ENCODE measurements around the gene NUDT5. TPM values are rescaled to one million over a fixed set of nuclear protein-coding genes. Genes with fewer than 3 reads are reported as not detected.
"Not testable (repeated sequence)": the region's sequence is repeated elsewhere in the genome, so short reads cannot be mapped to it uniquely, and the experiment has no call there.

The NUDT5 gene
- 91.5 and 97.9 TPM in 2 replicates for total RNA-seq

DNA sequence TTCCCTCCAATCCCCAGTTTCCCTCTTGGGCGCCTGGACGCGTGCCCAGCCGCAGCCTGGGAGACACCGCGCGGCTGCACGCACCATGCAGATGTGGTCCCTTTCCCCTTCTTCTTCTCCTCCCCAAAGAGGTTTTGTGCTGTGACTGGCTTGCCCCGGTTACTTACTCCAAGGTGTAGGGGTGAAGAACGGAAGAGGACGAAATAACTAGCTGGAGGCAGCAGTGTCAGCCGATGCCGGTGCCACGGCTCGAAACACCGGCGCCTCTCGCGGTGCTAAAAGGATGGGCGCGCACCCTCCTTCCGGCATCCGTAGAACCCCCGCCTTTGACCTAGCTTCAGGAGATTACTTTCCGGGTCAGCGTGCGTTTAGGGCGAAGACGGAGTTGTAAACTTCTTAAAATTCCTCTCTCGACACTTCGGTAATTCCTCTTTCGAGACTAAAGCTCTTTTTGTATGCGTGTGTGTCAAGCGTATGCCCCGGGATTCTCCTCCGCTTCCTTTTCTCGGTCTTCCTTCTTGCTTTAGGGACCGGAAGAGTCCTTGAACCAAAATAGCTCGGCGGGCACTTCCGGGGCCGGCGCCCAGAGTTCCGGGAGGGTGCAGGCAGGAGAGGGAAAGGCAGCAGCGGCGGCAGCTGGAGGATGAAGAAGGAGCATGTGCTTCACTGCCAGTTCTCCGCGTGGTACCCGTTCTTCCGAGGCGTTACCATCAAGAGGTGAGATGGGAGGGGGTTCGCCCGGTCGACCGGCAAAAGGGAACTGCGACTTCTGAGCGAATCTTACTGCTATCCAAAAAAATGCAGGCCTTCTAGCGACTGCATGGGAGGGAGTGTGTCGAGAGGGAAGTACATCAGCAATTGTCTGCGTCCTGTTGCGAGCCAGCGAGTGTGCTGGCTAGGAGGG, at the start of gene NUDT5, which contains the start of gene CDC123:
Gene NUDT5 (minus strand): TSS at position 289 of the 904 bp plus-strand sequence. CDS start 9,600 bp downstream, outside the sequence.
Gene CDC123 (plus strand): TSS at position 586 of the 904 bp plus-strand sequence. CDS start 58 bp downstream, at position 644.
- intact Hi-C loops (cut with micrococcal nuclease), result loop anchor here (1.0 to 10.0 kb wide), 7 partner anchors 15 to 906 kb away; partner anchors contain the start of genes CAMK1D, DHTKD1, OPTN and SEC61A2

DNA sequence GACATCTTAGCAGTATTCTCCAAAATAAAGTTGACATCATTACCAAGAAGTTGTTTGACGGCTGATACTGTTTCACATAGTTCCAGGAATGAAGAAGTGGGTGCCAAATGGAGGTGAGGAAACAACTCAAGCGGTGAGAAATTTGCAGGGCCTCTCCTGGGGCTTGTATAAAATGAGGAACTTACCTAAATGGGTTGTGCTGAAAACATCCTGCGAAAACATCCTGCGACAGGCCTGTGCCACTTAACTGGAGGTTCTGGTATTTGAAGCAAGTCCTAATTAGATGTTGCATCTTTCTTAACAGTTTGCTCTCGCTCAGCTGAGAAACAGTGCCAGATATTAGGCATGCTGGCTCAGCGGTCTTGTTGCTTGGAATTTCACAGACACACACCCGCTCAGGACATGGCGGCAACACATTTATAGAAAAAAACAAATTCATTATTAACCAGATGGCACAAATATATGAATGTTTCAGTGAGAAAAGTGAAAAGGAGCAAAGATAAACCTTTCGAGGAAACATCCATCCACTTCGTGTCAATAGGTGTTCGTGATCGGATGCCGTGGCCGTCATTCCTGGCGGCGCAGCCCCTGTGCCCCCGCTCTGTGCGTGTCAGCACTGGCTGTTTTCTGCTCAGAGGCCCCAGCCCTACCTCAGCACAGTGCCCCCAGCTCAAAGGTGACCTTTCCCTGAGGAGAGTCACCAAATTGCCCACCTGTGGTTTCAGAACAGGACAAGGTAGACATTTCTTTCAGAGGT, 48.4 kb upstream of the NUDT5 start:
- intact Hi-C loops (cut with micrococcal nuclease), result no loop called here

DNA sequence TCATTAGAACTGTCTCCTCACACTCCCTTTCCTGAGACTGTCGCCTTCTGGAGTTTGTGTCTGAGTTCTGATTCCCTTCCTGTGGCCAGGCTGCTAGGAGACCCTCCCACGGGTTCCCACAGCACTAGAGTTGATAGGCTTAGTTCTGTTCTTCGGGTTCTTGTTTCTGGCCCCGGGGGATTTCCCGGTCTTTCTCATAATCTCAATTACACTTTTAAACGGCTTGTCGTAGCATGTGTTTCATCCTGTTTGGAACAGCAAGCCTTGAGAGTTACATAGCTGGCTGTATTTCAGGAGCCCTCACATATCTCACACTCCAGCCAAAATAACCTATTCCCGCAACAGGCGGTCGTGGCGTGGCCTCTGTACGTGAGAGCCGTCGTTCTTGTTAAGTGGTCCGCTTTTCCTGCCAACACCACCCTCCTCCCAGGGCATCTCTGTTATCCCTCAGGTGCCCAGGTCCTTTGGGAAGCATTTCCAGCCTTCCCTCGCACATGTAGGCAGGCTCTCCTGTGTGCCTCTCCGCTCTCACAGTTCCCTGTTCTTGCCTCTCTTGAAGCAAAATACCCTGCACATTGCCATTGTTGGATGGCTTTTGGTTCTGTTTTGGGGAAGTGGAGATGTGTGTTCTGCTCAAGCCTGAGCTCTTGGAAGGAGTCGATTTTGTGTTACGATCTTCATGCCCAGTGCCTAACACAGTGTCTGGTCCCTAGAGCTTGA, 46.3 kb upstream of the NUDT5 start:
- intact Hi-C loops (cut with micrococcal nuclease), result no loop called here

- intact Hi-C loops (cut with micrococcal nuclease), result no loop called here
These were observed 43.1 kb upstream of the NUDT5 start for GRCh38 chr10:12238821-12239220.

- intact Hi-C loops (cut with micrococcal nuclease), result no loop called here
These were observed 41.9 kb upstream of the NUDT5 start for GRCh38 chr10:12237265-12238220.

DNA sequence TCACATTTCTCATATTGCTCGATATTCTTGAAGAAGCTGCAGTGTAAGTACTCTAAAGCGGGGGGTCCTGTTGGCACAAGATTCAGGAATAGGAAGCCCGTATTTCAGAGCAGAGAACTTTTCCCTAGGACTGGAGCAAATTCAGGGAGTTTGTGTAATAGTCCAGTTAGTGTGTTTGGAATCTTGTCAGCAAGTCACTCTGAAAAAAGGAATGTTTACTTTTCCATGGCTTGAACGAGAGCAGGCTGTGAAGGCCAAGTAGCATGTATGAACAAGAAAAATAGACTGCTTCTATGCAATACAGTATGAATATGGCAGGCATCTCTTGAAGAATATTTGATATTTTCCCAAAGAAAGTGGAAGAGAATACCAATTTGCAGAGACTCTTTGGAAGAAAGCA, 40.1 kb upstream of the NUDT5 start:
- intact Hi-C loops (cut with micrococcal nuclease), result no loop called here

DNA sequence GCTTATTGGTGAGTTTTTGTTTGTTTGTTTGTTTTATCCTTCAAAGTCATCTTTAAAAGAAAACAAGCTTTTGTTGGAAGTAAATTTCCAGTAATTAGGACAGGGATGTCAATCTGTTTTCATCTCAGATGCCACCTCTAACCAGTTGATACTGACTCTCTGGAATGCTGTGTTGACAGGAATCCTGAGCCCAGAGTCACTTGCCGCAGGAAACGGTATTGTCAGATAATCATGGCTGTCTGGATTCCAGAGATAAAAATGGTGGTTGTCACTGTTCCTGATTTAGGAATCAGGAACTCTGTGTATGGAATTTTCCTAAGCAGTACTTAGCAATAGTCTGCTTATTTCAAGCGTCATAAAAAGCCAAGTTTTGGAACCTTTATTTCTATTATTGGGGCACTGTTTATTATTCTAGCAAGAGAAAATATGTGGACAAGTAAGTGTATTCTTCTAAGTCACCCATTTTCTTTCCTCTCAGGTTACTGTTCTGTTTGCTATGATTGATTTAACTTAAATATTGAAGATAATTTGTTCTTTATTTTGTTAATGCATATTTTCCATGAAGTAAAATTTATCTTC, 39.5 kb upstream of the NUDT5 start:
- intact Hi-C loops (cut with micrococcal nuclease), result no loop called here

DNA sequence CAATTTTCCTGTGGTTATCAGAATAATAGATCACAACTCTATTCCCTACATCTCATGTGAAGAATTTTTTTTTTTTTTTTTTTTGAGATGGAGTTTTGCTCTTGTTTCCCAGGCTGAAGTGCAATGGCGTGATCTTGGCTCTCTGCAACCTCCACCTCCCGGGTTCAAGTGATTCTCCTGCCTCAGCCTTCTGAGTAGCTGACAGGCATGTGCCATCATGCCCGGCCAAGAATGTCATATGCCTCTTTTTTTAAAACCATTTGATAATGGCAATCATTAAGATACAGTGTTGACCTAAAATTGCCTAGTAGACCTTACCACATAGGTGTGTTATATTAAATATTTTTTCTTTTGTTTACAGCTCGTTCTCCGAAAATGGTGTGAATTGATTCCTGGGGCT, 39.0 kb upstream of the NUDT5 start:
- intact Hi-C loops (cut with micrococcal nuclease), result not testable (repeated sequence)

GRCh38 chr10:12228851-12229250, 33.2 kb upstream of the NUDT5 start:
- intact Hi-C loops (cut with micrococcal nuclease), result no loop called here

- intact Hi-C loops (cut with micrococcal nuclease), result not testable (repeated sequence)
These were observed 30.7 kb upstream of the NUDT5 start for GRCh38 chr10:12226438-12226837.

DNA sequence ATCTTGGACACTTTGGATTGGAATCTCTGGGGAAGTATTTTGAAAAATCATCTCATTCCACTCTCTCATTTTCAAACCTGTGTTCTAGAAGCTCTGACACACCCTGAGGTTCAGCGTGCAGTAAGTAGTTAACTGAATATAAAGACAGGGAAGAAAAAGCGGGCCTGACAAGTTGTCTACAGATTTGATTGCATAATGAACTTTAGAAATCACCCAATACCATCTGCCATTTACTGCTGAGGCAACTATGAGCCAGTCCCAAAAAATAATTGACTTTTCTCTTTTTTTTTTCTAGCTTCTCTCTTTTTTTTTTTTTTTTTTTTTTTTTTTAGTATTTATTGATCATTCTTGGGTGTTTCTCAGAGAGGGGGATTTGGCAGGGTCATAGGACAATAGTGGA, 29.8 kb upstream of the NUDT5 start:
- intact Hi-C loops (cut with micrococcal nuclease), result no loop called here

DNA sequence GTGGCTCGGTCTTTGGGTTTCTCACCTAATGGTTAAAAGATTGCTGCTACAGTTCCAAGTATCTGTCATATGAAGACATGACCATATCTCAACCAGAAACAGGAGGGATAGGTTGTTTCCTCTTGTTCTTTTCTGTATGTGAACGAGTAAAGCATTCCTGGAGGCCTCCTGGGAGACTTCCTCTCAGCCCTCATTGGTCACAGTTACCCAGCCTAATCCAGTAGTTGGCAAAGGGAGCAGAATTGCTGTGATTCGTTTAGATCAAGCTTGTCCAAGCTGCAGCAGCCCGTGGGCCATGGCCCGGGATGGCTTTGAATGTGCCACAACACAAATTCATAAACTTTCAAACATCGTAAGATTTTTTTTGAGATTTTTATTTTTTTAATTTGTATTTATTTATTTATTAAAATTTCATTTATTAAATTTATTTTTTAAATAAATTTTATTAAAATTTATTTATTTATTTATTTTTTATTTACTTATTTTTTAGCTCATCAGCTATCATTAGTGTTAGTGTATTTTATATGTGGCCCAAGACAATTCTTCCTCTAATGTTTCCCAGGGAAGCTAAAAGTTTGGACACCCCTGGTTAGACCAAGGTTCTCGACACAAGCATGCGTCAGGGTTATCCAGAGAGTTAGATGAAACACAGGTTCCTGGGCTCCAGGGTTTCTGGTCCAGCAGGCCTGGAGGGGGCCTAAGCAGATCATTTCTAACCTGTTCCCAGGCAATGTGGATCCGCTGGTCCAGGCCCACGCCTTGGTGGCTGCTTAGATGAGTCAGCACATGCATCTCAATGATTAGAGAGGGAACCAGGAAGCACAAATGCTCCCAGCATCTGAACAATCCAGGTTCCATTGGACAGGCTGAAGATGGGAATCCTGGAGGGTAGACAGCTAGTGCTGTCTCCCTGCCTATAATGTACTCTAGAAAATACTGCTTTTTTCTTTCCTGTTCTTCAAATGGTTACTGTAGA, 25.9 kb upstream of the NUDT5 start:
- intact Hi-C loops (cut with micrococcal nuclease), result no loop called here

DNA sequence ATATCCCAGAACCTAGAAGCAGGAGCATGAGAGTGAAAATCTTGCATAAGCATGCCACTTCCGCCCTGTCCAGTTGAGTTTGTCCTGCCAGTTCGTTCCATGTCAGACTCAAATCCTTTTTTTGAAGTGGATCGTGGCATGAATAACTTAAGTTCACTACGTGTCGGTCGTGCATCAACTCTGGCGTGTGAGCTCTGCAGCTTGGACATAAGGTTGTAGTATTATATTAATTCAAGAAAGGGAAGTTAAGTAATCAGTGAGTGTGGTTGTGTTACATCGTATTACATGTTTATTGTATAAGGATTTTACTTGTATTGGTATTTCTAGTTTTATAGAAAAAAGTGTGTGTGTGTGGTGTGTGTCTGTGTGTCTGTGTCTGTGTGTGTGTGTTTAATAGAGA, 23.3 kb upstream of the NUDT5 start:
- intact Hi-C loops (cut with micrococcal nuclease), result no loop called here

GRCh38 chr10:12214763-12215218, 19.1 kb upstream of the NUDT5 start:
- intact Hi-C loops (cut with micrococcal nuclease), result loop anchor here (1.0 to 2.0 kb wide), 2 partner anchors 442 to 496 kb away; no protein-coding TSS in a partner anchor

DNA sequence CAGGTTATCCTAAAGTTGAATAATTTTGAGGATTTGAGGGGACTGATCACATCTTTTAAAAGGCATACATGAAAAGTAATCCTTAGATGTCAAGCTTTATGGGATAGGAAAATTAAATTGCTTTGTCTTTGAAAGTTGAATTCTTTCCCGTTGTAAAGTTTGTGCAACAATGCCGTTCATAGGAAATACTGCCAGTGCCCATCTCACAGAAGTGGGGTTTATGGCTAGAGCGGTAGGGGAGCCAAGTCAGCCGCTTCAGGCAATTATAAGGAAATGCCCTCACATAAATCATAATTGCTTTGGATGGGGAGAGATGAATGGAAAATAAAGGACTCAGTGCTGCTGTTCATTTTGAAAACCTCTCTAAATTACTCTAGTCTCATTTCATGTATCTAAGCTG, 18.4 kb upstream of the NUDT5 start:
- intact Hi-C loops (cut with micrococcal nuclease), result loop anchor here (1.0 to 2.0 kb wide), 2 partner anchors 442 to 497 kb away; no protein-coding TSS in a partner anchor

DNA sequence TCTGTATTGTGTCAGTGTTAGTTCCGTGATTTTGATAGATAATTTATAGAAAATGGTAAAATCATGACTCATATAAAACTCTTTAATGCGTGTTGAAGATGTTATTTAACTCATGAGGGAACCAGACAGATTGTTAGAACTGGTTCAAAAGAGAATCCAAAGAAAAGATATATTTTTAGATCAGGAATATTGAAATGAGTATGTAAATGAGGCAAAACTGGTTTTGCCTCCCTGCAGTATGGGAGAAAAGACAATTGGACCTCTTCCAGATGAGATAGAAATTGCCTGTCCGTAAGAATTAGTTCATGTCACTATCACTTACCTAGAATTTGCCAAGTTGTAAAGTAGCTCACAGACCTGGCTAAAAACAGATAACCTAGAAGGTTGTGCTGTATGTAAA, 17.9 kb upstream of the NUDT5 start:
- intact Hi-C loops (cut with micrococcal nuclease), result loop anchor here (1.0 to 2.0 kb wide), 2 partner anchors 443 to 497 kb away; no protein-coding TSS in a partner anchor

GRCh38 chr10:12212454-12212853, 16.8 kb upstream of the NUDT5 start:
- intact Hi-C loops (cut with micrococcal nuclease), result no loop called here

DNA sequence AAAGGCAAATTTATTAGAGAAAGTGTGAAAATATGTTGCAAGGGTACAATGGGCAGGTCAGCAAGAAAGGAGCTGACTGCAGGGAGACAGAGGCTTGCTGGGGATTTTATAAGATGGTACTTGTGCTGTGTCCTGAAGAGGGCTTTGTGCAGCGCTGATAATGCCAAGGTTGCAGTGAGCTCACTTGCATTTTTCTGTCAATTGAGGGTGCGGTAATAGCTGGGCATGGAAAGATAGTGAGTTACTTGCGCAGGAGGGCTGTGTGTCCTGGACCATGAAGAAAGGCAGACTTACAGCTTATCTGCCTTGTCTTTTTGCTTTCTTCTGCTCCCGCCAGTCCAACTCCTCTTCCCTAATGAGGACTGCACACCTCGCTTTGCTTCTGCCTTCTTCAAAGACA, 12.8 kb upstream of the NUDT5 start:
- intact Hi-C loops (cut with micrococcal nuclease), result no loop called here
